ENCODE results near the gene TMEM101. TPM values are rescaled to one million over a fixed set of nuclear protein-coding genes. Genes with fewer than 3 reads are reported as not detected.

The TMEM101 gene
- total RNA-seq, 1 experiment from 2014 or later: 75.5 TPM

DNA sequence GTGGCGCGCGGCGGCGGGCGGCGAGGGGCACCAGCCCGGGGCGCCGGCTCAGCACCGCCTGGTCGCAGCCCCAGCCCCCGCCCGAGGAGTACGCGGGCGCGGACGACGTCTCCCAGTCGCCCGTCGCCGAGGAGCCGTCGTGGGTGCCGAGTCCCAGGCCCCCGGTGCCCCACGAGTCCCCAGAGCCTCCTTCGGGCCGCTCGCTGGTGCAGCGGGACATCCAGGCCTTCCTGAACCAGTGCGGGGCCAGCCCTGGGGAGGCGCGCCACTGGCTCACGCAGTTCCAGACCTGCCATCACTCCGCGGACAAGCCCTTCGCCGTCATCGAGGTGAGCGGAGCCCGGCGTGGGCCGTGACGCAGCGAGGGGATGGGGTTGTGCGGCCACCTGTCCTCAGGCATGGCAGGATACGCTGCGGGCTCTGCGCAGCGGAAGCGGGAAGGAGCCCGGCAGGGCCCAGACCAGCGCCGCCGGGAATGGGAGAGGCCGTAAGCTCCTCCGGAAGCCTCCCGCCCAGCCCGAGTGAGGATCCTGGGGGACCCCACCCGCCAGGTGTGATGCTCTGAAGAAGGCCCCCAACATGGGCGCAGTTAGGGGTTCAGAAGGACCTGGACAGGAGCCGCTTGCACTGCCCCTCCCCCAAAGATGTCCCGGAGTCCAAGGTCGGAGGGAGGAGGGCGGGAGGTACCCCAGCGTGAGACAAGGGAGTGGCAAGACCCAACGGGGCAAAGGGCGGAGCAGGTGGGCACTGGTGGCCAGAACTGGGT is 9.8 kb downstream of the TMEM101 start:
- Histone ChIP-seq H3K36me3 (ENCODE audit: low read depth, low read length) (peaks cover 7% of the 10 kb centered on the region; the same call in 1 of the 2 replicates), H3K27ac (ENCODE audit: low read length) (peak overlapping the region; percentile 66), H3K4me3 (ENCODE audit: low read length) (peak overlapping the region; percentile 83), H3K79me2 (ENCODE audit: low read length) (peaks cover 18% of the 10 kb centered on the region; the same call in 1 of the 2 replicates), H3K4me1 (ENCODE audit: insufficient read depth, low read length) (peaks cover 33% of the 10 kb centered on the region), H3K27me3 (ENCODE audit: low read length) (no peaks in the 10 kb centered on the region), H3K9ac (ENCODE audit: low read length) (peak overlapping the region; percentile 74), H3K9me2 (replicated peaks; ENCODE audit: low read length) (no peaks in the 10 kb centered on the region), H3F3A (ENCODE audit: low read length, unreplicated experiment) (peaks cover 4% of the 10 kb centered on the region), H3K9me3 (ENCODE audit: low read length) (no peaks in the 10 kb centered on the region), H3K4me2 (ENCODE audit: low read length) (peak overlapping the region; percentile 96), H2AFZ (ENCODE audit: low read length) (peak overlapping the region; percentile 63), H4K20me1 (ENCODE audit: low read length) (no peaks in the 10 kb centered on the region)
- DNase-seq: peak; percentile 57
- no TSS peak for BruUV-seq (replicated peaks)
- POLR2A ChIA-PET (ENCODE audit: unreplicated experiment): no interaction called here
- TF ChIP-seq EZH2phosphoT487 (IDR thresholded peaks at IDR 0.05; ENCODE audit: borderline replicate concordance, low read length) (no peak), EZH2 (IDR thresholded peaks at IDR 0.05; ENCODE audit: low read length, unreplicated experiment) (no peak)
- TF ChIP-seq, protein P1, sequence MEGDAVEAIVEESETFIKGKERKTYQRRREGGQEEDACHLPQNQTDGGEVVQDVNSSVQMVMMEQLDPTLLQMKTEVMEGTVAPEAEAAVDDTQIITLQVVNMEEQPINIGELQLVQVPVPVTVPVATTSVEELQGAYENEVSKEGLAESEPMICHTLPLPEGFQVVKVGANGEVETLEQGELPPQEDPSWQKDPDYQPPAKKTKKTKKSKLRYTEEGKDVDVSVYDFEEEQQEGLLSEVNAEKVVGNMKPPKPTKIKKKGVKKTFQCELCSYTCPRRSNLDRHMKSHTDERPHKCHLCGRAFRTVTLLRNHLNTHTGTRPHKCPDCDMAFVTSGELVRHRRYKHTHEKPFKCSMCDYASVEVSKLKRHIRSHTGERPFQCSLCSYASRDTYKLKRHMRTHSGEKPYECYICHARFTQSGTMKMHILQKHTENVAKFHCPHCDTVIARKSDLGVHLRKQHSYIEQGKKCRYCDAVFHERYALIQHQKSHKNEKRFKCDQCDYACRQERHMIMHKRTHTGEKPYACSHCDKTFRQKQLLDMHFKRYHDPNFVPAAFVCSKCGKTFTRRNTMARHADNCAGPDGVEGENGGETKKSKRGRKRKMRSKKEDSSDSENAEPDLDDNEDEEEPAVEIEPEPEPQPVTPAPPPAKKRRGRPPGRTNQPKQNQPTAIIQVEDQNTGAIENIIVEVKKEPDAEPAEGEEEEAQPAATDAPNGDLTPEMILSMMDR (conservative IDR thresholded peaks at IDR 0.05; ENCODE audit: low read depth, low read length): no peak
- intact Hi-C loops (cut with micrococcal nuclease): loop anchor here (5.0 kb wide), 1 partner anchor 132 kb away; no protein-coding TSS in a partner anchor
- CTCF ChIA-PET: interaction anchor here (0.7 kb wide), 1 partner anchor 80 kb away, joined by 3 read pairs; no protein-coding TSS in a partner anchor
- ATAC-seq: peak; percentile 1; the same call in 1 of the 2 replicates

DNA sequence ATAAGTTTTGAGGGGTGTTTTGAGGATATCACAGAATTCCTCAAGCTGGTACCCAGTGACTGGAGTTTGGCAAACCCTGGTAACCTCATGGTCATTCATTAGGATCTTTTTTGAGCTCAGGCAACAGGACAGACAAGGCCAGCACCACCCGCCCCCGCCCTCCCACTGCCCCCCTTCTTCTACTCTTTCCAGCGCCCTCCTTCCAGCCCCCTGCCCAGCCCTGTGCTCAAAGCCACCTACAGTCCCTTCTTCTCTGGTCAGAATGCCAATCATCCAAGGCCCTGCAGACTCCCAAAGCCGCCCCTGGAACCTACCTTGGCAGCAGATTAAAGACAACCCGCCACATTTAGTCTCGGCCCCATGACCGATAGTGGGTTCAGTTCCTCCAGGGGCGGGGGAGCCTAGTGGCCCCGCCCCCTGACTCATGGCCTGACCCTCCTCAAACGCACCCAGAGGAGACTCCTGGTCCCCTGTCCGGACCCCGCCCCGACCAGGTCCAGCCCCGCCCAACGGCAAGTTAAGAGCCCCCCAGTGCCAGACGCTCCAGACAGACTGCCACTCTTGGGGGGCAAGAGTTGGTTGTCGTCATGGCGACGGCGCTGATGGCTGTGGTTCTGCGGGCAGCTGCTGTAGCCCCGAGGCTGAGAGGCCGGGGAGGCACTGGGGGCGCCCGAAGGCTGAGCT is 10.5 kb downstream of the TMEM101 start, which contains the start of gene NAGS:
Gene NAGS, plus strand, starts transcription at position 546 of the 684 bp plus-strand sequence. Its CDS starts 42 bp downstream, at position 588.
- H3K4me2 ChIP-seq (ENCODE audit: low read length): peak within 1 kb of the TSS; percentile 96
- ATAC-seq (no peak), DNase-seq (peak; percentile 41)
- no peaks in the 10 kb centered on the region for H4K20me1 ChIP-seq (ENCODE audit: low read length)
- POLR2A ChIA-PET (ENCODE audit: unreplicated experiment): interaction anchor here (0.6 to 0.7 kb wide), 3 partner anchors 13 to 168 kb away, joined by 3 to 5 read pairs (median 4); no protein-coding TSS in a partner anchor
- H3K9me3 ChIP-seq (ENCODE audit: low read length): no peaks in the 10 kb centered on the region
- H3K36me3 ChIP-seq (ENCODE audit: low read depth, low read length): peaks cover 7% of the 10 kb centered on the region; the same call in 1 of the 2 replicates
- peak within 1 kb of the TSS; percentile 83 for H3K4me3 ChIP-seq (ENCODE audit: low read length)
- H3K79me2 ChIP-seq (ENCODE audit: low read length): peaks cover 14% of the 10 kb centered on the region; the same call in 1 of the 2 replicates
- CTCF ChIA-PET: interaction anchor here (0.6 kb wide), 1 partner anchor 66 kb away, joined by 7 read pairs; no protein-coding TSS in a partner anchor
- TF ChIP-seq, protein P1 (conservative IDR thresholded peaks at IDR 0.05; ENCODE audit: low read depth, low read length): no peak
- TF ChIP-seq EZH2 (IDR thresholded peaks at IDR 0.05; ENCODE audit: low read length, unreplicated experiment) (no peak), EZH2phosphoT487 (IDR thresholded peaks at IDR 0.05; ENCODE audit: borderline replicate concordance, low read length) (no peak)
- peak within 1 kb of the TSS; percentile 66 for H3K27ac ChIP-seq (ENCODE audit: low read length)
- H3K9ac ChIP-seq (ENCODE audit: low read length): peak within 1 kb of the TSS; percentile 74
- peaks cover 33% of the 10 kb centered on the region for H3K4me1 ChIP-seq (ENCODE audit: insufficient read depth, low read length)
- no TSS peak for BruUV-seq (replicated peaks)
- peaks cover 4% of the 10 kb centered on the region for H3F3A ChIP-seq (ENCODE audit: low read length, unreplicated experiment)
- no peaks in the 10 kb centered on the region for H3K9me2 ChIP-seq (replicated peaks; ENCODE audit: low read length)
- H3K27me3 ChIP-seq (ENCODE audit: low read length): no peaks in the 10 kb centered on the region
- intact Hi-C loops (cut with micrococcal nuclease): no loop called here
- H2AFZ ChIP-seq (ENCODE audit: low read length): peak within 1 kb of the TSS; percentile 63
